ENCODE data around the gene ACTA1.

DNA sequence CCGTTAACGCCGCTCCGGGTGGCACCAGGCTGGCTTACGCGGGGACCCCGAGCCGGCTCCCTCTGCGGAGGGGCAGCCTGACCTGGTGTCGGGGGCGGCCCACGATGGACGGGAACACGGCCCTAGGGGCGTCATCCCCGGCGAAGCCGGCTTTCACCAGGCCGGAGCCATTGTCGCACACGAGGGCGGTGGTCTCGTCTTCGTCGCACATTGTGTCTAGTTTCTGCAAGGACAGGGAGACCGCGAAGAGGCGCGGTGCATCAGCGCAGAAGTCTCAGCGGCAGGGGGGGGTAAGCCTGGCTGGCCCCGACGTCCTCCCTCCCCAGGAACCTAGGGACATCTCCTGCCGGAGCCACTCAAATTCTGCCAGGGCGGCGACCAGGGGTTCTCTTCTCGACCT, 989 bp downstream of the ACTA1 start:
- TF ChIP-seq, protein P1, sequence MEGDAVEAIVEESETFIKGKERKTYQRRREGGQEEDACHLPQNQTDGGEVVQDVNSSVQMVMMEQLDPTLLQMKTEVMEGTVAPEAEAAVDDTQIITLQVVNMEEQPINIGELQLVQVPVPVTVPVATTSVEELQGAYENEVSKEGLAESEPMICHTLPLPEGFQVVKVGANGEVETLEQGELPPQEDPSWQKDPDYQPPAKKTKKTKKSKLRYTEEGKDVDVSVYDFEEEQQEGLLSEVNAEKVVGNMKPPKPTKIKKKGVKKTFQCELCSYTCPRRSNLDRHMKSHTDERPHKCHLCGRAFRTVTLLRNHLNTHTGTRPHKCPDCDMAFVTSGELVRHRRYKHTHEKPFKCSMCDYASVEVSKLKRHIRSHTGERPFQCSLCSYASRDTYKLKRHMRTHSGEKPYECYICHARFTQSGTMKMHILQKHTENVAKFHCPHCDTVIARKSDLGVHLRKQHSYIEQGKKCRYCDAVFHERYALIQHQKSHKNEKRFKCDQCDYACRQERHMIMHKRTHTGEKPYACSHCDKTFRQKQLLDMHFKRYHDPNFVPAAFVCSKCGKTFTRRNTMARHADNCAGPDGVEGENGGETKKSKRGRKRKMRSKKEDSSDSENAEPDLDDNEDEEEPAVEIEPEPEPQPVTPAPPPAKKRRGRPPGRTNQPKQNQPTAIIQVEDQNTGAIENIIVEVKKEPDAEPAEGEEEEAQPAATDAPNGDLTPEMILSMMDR (IDR thresholded peaks at IDR 0.05): no peak
- no peak for TF ChIP-seq POLR2AphosphoS5 (IDR thresholded peaks at IDR 0.05)
- TF ChIP-seq POLR2A (IDR thresholded peaks at IDR 0.05): no peak
- TF ChIP-seq EP300 (IDR thresholded peaks at IDR 0.05): no peak
